CD14-positive monocyte (primary cell): ENCODE data around the gene SNX9. TPM values are rescaled to one million over a fixed set of nuclear protein-coding genes. Genes with fewer than 3 reads are reported as not detected.

Source experiments
- DNase-seq, 3 donors: peaks; one replicate each; pipeline ENCODE4 v3.0.0-alpha.2; 2011 to 2022
- H2AFZ ChIP-seq: 2 replicates; pipeline ENCODE4 v1.6.0; 2012; ENCODE audit warnings: mild to moderate bottlenecking, low read depth, low read length, inconsistent platforms; ENCODE audit not compliant: insufficient read depth, poor library complexity, severe bottlenecking
- H3K27ac ChIP-seq, 2 donors: 1 replicate in 1 of 2; 2 replicates in 1 of 2; pipeline ENCODE4 v1.5.1; 2012 to 2013; ENCODE audit warnings: low read length in 2 of 2, control low read depth in 1 of 2, inconsistent platforms in 1 of 2, low read depth in 1 of 2, mild to moderate bottlenecking in 1 of 2
- H3K27me3 ChIP-seq, 2 donors: one replicate each; pipeline versions ENCODE4 v1.6.0 to v1.6.1; 2011 to 2013; ENCODE audit warnings: low read length in 2 of 2; ENCODE audit not compliant: control insufficient read depth in 2 of 2, insufficient read depth in 2 of 2
- H3K36me3 ChIP-seq, 2 donors: replicated peaks in 1 of 2; 1 replicate in 1 of 2; 2 replicates in 1 of 2; pipeline versions ENCODE4 v1.5.1 to v1.6.1; 2012 to 2013; ENCODE audit warnings: low read length in 2 of 2, control low read depth in 1 of 2, inconsistent platforms in 1 of 2, mild to moderate bottlenecking in 1 of 2; ENCODE audit not compliant: insufficient read depth in 2 of 2, control insufficient read depth in 1 of 2
- H3K4me1 ChIP-seq, 2 donors: 1 replicate in 1 of 2; 2 replicates in 1 of 2; pipeline versions ENCODE4 v1.5.1 to v1.6.1; 2012 to 2013; ENCODE audit warnings: low read length in 2 of 2, control low read depth in 1 of 2, inconsistent platforms in 1 of 2, mild to moderate bottlenecking in 1 of 2, moderate library complexity in 1 of 2; ENCODE audit not compliant: insufficient read depth in 2 of 2, control insufficient read depth in 1 of 2
- H3K4me2 ChIP-seq: replicated peaks from 2 replicates; pipeline ENCODE3; 2012; ENCODE audit warnings: low read length, moderate library complexity, mild to moderate bottlenecking; ENCODE audit not compliant: poor library complexity, severe bottlenecking; ENCODE audit errors: extremely low read depth
- H3K4me3 ChIP-seq, 3 experiments: fragments of 200-600 bp in 1 of 3; sonication (generic) in 1 of 3; replicated peaks in 1 of 3; 1 replicate in 2 of 3; 2 replicates in 1 of 3; pipeline ENCODE4 v1.5.1; 2011 to 2013; ENCODE audit warnings: low read length in 3 of 3, mild to moderate bottlenecking in 3 of 3, control low read depth in 2 of 3, low read depth in 2 of 3, inconsistent platforms in 1 of 3, moderate library complexity in 1 of 3
- H3K79me2 ChIP-seq: 2 replicates; pipeline ENCODE4 v1.6.0; 2012; ENCODE audit warnings: mild to moderate bottlenecking, control low read depth, inconsistent platforms, low read length, moderate library complexity; ENCODE audit not compliant: insufficient read depth
- H3K9ac ChIP-seq: 2 replicates; pipeline ENCODE4 v1.6.0; 2017; ENCODE audit warnings: low read length, mild to moderate bottlenecking; ENCODE audit not compliant: insufficient read depth, poor library complexity, severe bottlenecking
- H3K9me3 ChIP-seq, 2 donors: replicated peaks in 1 of 2; 1 replicate in 1 of 2; 2 replicates in 1 of 2; pipeline versions ENCODE4 v1.5.1 to v1.6.1; 2012 to 2013; ENCODE audit warnings: low read length in 2 of 2, control low read depth in 1 of 2; ENCODE audit not compliant: control insufficient read depth in 1 of 2, insufficient read depth in 1 of 2
- H4K20me1 ChIP-seq: 2 replicates; pipeline ENCODE4 v1.6.0; 2012; ENCODE audit warnings: mild to moderate bottlenecking, low read length, control low read depth, moderate library complexity; ENCODE audit not compliant: insufficient read depth
- H3K27ac Mint-ChIP-seq, 7 donors: one replicate each; pipeline ENCODE4 v1.8.0; 2020; ENCODE audit warnings: mild to moderate bottlenecking in 7 of 7, mixed read lengths in 7 of 7, moderate library complexity in 6 of 7, inconsistent platforms in 2 of 7
- H3K27me3 Mint-ChIP-seq, 3 donors: one replicate each; pipeline ENCODE4 v1.8.0; 2021 to 2022; ENCODE audit warnings: low read depth in 3 of 3, mild to moderate bottlenecking in 3 of 3, mixed read lengths in 3 of 3, moderate library complexity in 3 of 3, inconsistent platforms in 1 of 3
- H3K36me3 Mint-ChIP-seq, 2 donors: one replicate each; pipeline ENCODE4 v1.8.0; 2020; ENCODE audit warnings: mixed read lengths in 2 of 2, inconsistent platforms in 1 of 2, mild to moderate bottlenecking in 1 of 2
- H3K4me1 Mint-ChIP-seq: one replicate; pipeline ENCODE4 v1.8.0; 2020; ENCODE audit warnings: mild to moderate bottlenecking, mixed read lengths
- H3K4me3 Mint-ChIP-seq, 2 donors: one replicate each; pipeline ENCODE4 v1.8.0; 2020; ENCODE audit warnings: mild to moderate bottlenecking in 2 of 2, mixed read lengths in 2 of 2, moderate library complexity in 1 of 2
- H3K9me3 Mint-ChIP-seq, 7 donors: one replicate each; pipeline ENCODE4 v1.8.0; 2020 to 2022; ENCODE audit warnings: mixed read lengths in 7 of 7, mild to moderate bottlenecking in 6 of 7, moderate library complexity in 6 of 7, inconsistent platforms in 2 of 7
- WGBS: methylation state at CpG from one replicate; pipeline ENCODE4 v1.1.5; 2013; ENCODE audit warnings: missing lambda C conversion rate; ENCODE audit not compliant: insufficient coverage; 5-methylcytosine and 5-hydroxymethylcytosine counted together
- intact Hi-C, 2 donors: fragments of 100-400 bp; cut with micrococcal nuclease; formaldehyde crosslinking; loops; one replicate each; pipeline versions ENCODE4 v1.15.0 to v1.15.1; 2023
- polyA plus RNA-seq, 3 donors: library from polyadenylated mRNA; depleted of rRNA in 1 of 3; unstranded in 2 of 3; stranded (reverse) in 1 of 3; fragments of 300-500 nt in 2 of 3; fragments of >200 nt in 1 of 3; fragmentation: Illumina TruSeq in 2 of 3; gene quantifications; 1 replicate in 2 of 3; 2 replicates in 1 of 3; pipeline ENCODE4 v1.2.3, GENCODE V29; 2012 to 2021
- TF ChIP-seq, protein P1 (sequence below): fragments of 200-600 bp; IDR thresholded peaks from one replicate; pipeline ENCODE4 v1.8.0; 2022; ENCODE audit warnings: antibody characterized with exemption, mild to moderate bottlenecking

SNX9 gene
- polyA plus RNA-seq, 3 donors, result 5.5 to 8.1 (median 7.2) TPM

DNA sequence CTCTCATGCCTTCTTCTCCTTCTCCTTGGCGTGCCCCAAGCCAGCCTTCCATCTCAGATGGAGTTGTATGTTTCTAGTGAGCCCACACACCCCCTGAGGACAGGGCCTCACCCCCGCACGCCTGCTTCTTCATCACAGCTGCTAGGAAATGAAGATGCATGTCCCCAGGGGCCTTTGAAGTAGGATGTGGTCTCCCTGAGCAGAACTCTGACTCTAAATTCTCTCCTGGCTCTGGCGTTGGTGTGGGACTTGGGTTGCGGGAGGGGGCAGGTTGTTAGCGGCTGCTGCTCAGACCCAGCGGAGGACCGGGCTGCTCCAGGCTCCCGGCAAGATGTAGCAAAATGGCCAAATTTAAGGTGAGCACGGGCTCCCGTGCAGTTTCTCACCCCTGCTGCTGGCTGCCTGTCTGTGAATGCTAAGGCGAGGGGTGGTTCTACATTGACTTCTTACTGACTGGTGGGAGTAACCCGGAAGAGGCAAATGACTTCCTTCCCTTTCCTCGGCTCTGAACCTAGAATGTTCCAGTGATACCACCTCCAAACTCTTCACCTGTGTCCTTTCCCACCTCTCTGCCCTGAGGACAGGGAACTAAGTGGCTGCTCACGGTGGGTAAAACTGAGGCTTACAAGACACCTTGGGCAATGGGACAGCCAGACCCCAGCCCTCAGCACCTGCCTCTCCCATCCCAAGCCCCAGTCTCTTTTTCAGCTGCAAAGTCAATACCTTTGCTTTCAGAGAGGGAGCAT, 167.4 kb downstream of the SNX9 start:
- 48% methylated on average over 13 of the region's 15 CpGs for WGBS
- TF ChIP-seq, protein P1, sequence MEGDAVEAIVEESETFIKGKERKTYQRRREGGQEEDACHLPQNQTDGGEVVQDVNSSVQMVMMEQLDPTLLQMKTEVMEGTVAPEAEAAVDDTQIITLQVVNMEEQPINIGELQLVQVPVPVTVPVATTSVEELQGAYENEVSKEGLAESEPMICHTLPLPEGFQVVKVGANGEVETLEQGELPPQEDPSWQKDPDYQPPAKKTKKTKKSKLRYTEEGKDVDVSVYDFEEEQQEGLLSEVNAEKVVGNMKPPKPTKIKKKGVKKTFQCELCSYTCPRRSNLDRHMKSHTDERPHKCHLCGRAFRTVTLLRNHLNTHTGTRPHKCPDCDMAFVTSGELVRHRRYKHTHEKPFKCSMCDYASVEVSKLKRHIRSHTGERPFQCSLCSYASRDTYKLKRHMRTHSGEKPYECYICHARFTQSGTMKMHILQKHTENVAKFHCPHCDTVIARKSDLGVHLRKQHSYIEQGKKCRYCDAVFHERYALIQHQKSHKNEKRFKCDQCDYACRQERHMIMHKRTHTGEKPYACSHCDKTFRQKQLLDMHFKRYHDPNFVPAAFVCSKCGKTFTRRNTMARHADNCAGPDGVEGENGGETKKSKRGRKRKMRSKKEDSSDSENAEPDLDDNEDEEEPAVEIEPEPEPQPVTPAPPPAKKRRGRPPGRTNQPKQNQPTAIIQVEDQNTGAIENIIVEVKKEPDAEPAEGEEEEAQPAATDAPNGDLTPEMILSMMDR, result no peak
- Histone ChIP-seq H2AFZ (peak overlapping the region; percentile 42), H3K4me1 (peaks cover 5 to 6% of the 10 kb centered on the region in 2 donors), H3K4me3 (no peak overlapping the region), H3K9ac (no peak overlapping the region), H3K27ac (no peak overlapping the region), H3K9me3 (no peaks in the 10 kb centered on the region), H3K4me2 (no peak overlapping the region), H4K20me1 (no peaks in the 10 kb centered on the region), H3K27me3 (no peaks in the 10 kb centered on the region), H3K79me2 (no peaks in the 10 kb centered on the region), H3K36me3 (no peaks in the 10 kb centered on the region)
- H3K4me1 Mint-ChIP-seq, result peaks cover 8% of the 10 kb centered on the region
- H3K36me3 Mint-ChIP-seq, result no peaks in the 10 kb centered on the region
- peaks cover 0 to 1% (median 0%) of the 10 kb centered on the region in 7 donors for H3K9me3 Mint-ChIP-seq
- intact Hi-C loops, result no loop called here
- H3K4me3 Mint-ChIP-seq, result peak overlapping the region in 1 of 2 donors; percentile 26
- peak overlapping the region in 2 of 7 donors; percentile 47 to 67 for H3K27ac Mint-ChIP-seq
- no peak for DNase-seq
- H3K27me3 Mint-ChIP-seq, result peaks cover 2 to 12% (median 5%) of the 10 kb centered on the region in 3 donors

DNA sequence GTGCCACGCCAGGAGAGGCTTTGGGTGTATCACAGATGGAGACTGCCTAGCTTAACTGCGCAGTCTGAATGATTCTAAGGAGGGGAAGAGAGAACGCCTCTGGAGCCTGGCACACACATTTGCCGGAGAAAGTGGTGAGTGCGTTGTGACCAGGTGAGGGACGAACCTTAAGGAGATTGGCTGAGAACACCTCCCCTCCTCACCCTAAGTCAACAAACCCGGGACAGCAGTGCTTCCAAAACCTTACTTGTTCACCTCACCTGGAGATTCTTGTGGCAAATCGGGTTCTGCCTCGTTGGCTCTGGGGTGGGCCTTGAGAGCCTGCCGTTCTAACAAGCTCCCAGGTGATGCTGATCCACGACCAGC, 168.0 kb downstream of the SNX9 start:
- Histone ChIP-seq H3K9me3 (no peaks in the 10 kb centered on the region), H3K4me3 (no peak overlapping the region), H3K27ac (no peak overlapping the region), H3K4me1 (peaks cover 5 to 6% of the 10 kb centered on the region in 2 donors), H2AFZ (no peak overlapping the region), H3K9ac (no peak overlapping the region), H3K79me2 (no peaks in the 10 kb centered on the region), H4K20me1 (no peaks in the 10 kb centered on the region), H3K27me3 (no peaks in the 10 kb centered on the region), H3K4me2 (no peak overlapping the region), H3K36me3 (no peaks in the 10 kb centered on the region)
- peaks cover 0 to 1% (median 0%) of the 10 kb centered on the region in 7 donors for H3K9me3 Mint-ChIP-seq
- intact Hi-C loops, result no loop called here
- TF ChIP-seq, protein P1, result no peak
- H3K4me3 Mint-ChIP-seq, result no peak overlapping the region
- no peaks in the 10 kb centered on the region for H3K36me3 Mint-ChIP-seq
- H3K27ac Mint-ChIP-seq, result no peak overlapping the region
- peaks cover 8% of the 10 kb centered on the region for H3K4me1 Mint-ChIP-seq
- WGBS, result 97% methylated on average over 10 of the region's 11 CpGs
- DNase-seq, result no peak
- peaks cover under 1 to 12% (median 2%) of the 10 kb centered on the region in 3 donors for H3K27me3 Mint-ChIP-seq
